SK-N-SH (cell line): Measurements from ENCODE around the gene DSCAML1. TPM values are rescaled to one million over a fixed set of nuclear protein-coding genes. Genes with fewer than 3 reads are reported as not detected.

ENCODE experiments used
- CTCF ChIA-PET: fragments of 300-600, 350-600 bp; formaldehyde crosslinking; extraction: SDS; loops from one replicate; lab custom pipeline; 2021; lab: Yijun Ruan, JAX
- POLR2A ChIA-PET: fragments of 350-600 bp; sonication (Branson Sonifier 250); formaldehyde crosslinking; extraction: SDS; loops from one replicate; lab custom pipeline; 2020; ENCODE audit warnings: antibody characterized with exemption, inconsistent platforms; lab: Yijun Ruan, JAX
- DNase-seq: peaks from one replicate; pipeline ENCODE4 v3.0.0; 2012
- H2AFZ ChIP-seq: fragments of 200-600 bp; sonication (generic); 2 replicates; pipeline ENCODE4 v1.8.1; 2016; ENCODE audit warnings: antibody characterized with exemption, mild to moderate bottlenecking, low read depth
- H3F3A ChIP-seq: fragments of 200-600 bp; sonication (generic); replicated peaks from 2 replicates; pipeline ENCODE3; 2016; ENCODE audit warnings: antibody characterized with exemption, mild to moderate bottlenecking; ENCODE audit not compliant: insufficient read depth
- H3K27ac ChIP-seq, 2 experiments: fragments of 200-500 bp in 1 of 2; fragments of 200-600 bp in 1 of 2; sonication (Bioruptor generic) in 1 of 2; sonication (generic), shearing (Covaris generic) in 1 of 2; 2 replicates each; pipeline versions ENCODE4 v1.5.1 to v1.6.1; 2014 to 2016; ENCODE audit warnings: low read depth in 2 of 2, inconsistent platforms in 1 of 2, low read length in 1 of 2, mild to moderate bottlenecking in 1 of 2, mixed read lengths in 1 of 2
- H3K27me3 ChIP-seq: fragments of 200-600 bp; sonication (generic), shearing (Covaris generic); 2 replicates; pipeline ENCODE4 v1.6.1; 2016; ENCODE audit warnings: mixed run types; ENCODE audit not compliant: insufficient read depth
- H3K36me3 ChIP-seq, 2 experiments: fragments of 200-500 bp in 1 of 2; fragments of 200-600 bp in 1 of 2; sonication (Bioruptor generic) in 1 of 2; sonication (generic) in 1 of 2; replicated peaks in 1 of 2; 2 replicates each; pipeline versions ENCODE3 to v1.5.1; 2014 to 2016; ENCODE audit warnings: low read length in 1 of 2, mild to moderate bottlenecking in 1 of 2; ENCODE audit not compliant: insufficient read depth in 2 of 2, control insufficient read depth in 1 of 2
- H3K4me1 ChIP-seq, 2 experiments: fragments of 200-500 bp in 1 of 2; fragments of 200-600 bp in 1 of 2; sonication (Bioruptor generic) in 1 of 2; sonication (generic), shearing (Covaris generic) in 1 of 2; 2 replicates each; pipeline versions ENCODE4 v1.5.1 to v1.6.1; 2014 to 2016; ENCODE audit warnings: low read depth in 1 of 2, low read length in 1 of 2, mixed run types in 1 of 2; ENCODE audit not compliant: insufficient read depth in 2 of 2, control insufficient read depth in 1 of 2
- H3K4me2 ChIP-seq: fragments of 200-600 bp; sonication (generic), shearing (Covaris generic); 2 replicates; pipeline ENCODE4 v1.6.1; 2017; ENCODE audit warnings: mixed run types
- H3K4me3 ChIP-seq, 2 experiments: fragments of 200-500 bp in 1 of 2; fragments of 200-600 bp in 1 of 2; sonication (Bioruptor generic) in 1 of 2; sonication (generic), shearing (Covaris generic) in 1 of 2; 2 replicates each; pipeline versions ENCODE4 v1.5.1 to v1.8.1; 2014 to 2016; ENCODE audit warnings: low read depth in 2 of 2, inconsistent platforms in 1 of 2, low read length in 1 of 2, mild to moderate bottlenecking in 1 of 2, mixed read lengths in 1 of 2, moderate library complexity in 1 of 2
- H3K79me2 ChIP-seq: fragments of 200-600 bp; sonication (generic); 2 replicates; pipeline ENCODE4 v1.8.1; 2017; ENCODE audit warnings: mild to moderate bottlenecking; ENCODE audit not compliant: insufficient read depth
- H3K9ac ChIP-seq: fragments of 200-600 bp; sonication (generic); 2 replicates; pipeline ENCODE4 v1.6.1; 2017; ENCODE audit warnings: mixed run types
- H3K9me2 ChIP-seq: fragments of 200-600 bp; sonication (generic); 2 replicates; pipeline ENCODE4 v1.6.1; 2017; ENCODE audit warnings: mixed run types
- H3K9me3 ChIP-seq: fragments of 200-600 bp; sonication (generic); 2 replicates; pipeline ENCODE4 v1.6.1; 2017; ENCODE audit warnings: mixed run types, mild to moderate bottlenecking, moderate library complexity
- H4K20me1 ChIP-seq: fragments of 200-600 bp; sonication (generic); 2 replicates; pipeline ENCODE4 v1.6.1; 2017; ENCODE audit warnings: mild to moderate bottlenecking, mixed run types; ENCODE audit not compliant: insufficient read depth
- CHD2 ChIP-seq: fragments of 150-350 bp; IDR thresholded peaks from 2 replicates; pipeline ENCODE4 v1.6.1; 2018; ENCODE audit warnings: low read length; ENCODE audit not compliant: partially characterized antibody
- ELF1 ChIP-seq: IDR thresholded peaks from 2 replicates; pipeline ENCODE4 v1.4.0; 2012
- EP300 ChIP-seq, 2 experiments: IDR thresholded peaks; 2 replicates each; pipeline versions ENCODE4 v1.4.0 to v1.6.1; 2012; ENCODE audit warnings: borderline replicate concordance in 1 of 2, low read depth in 1 of 2, low read length in 1 of 2
- EZH2phosphoT487 ChIP-seq: fragments of 200-600 bp; sonication (generic); IDR thresholded peaks from 2 replicates; pipeline ENCODE4 v1.6.1; 2017; ENCODE audit warnings: low read depth, mixed run types, mild to moderate bottlenecking, antibody characterized with exemption, moderate library complexity, borderline replicate concordance
- FOSL2 ChIP-seq: IDR thresholded peaks from 2 replicates; pipeline ENCODE4 v1.4.0; 2012; ENCODE audit warnings: low read depth, mild to moderate bottlenecking, moderate library complexity, borderline replicate concordance
- FOXJ3 ChIP-seq: sonication (generic); formaldehyde crosslinking; IDR thresholded peaks from 2 replicates; pipeline ENCODE4 v1.5.1; 2020; ENCODE audit warnings: mild to moderate bottlenecking, missing genetic modification reagents
- FOXM1 ChIP-seq: IDR thresholded peaks from 2 replicates; pipeline ENCODE4 v1.4.0; 2012; ENCODE audit warnings: low read depth, mild to moderate bottlenecking
- JUND ChIP-seq: IDR thresholded peaks from 2 replicates; pipeline ENCODE4 v1.4.0; 2012
- POLR2AphosphoS5 ChIP-seq: IDR thresholded peaks from 2 replicates; pipeline ENCODE4 v1.6.1; 2012; ENCODE audit warnings: low read depth, low read length
- RAD21 ChIP-seq: IDR thresholded peaks from 2 replicates; pipeline ENCODE4 v1.6.1; 2012; ENCODE audit warnings: mild to moderate bottlenecking, low read length
- RCOR1 ChIP-seq: fragments of 150-350 bp; IDR thresholded peaks from 2 replicates; pipeline ENCODE4 v1.6.1; 2017; ENCODE audit warnings: antibody characterized with exemption, low read length
- REST ChIP-seq: IDR thresholded peaks from 2 replicates; pipeline ENCODE4 v1.6.1; 2012; ENCODE audit warnings: mild to moderate bottlenecking, low read depth, low read length, moderate library complexity
- RFX5 ChIP-seq: IDR thresholded peaks from 2 replicates; pipeline ENCODE4 v1.6.1; 2012; ENCODE audit warnings: mild to moderate bottlenecking, improper control_type of control experiment, low read length
- RXRA ChIP-seq: IDR thresholded peaks from 2 replicates; pipeline ENCODE4 v1.4.0; 2012; ENCODE audit warnings: low read depth, mild to moderate bottlenecking, borderline replicate concordance
- SMC3 ChIP-seq: IDR thresholded peaks from 2 replicates; pipeline ENCODE4 v1.6.1; 2012; ENCODE audit warnings: low read depth, low read length, improper control_type of control experiment
- YY1 ChIP-seq: IDR thresholded peaks from 2 replicates; pipeline ENCODE4 v1.4.0; 2012; ENCODE audit warnings: low read depth, mild to moderate bottlenecking
- WGBS: methylation state at CpG from one replicate; pipeline ENCODE4 v1.1.6; 2017; ENCODE audit warnings: low lambda C conversion rate; 5-methylcytosine and 5-hydroxymethylcytosine counted together
- polyA plus RNA-seq, 3 experiments: library from polyadenylated mRNA; depleted of rRNA; stranded (reverse); fragments of >200 nt; gene quantifications; 2 replicates each; pipeline ENCODE4 v1.2.3, GENCODE V29; 2012
- TF ChIP-seq, protein P1 (sequence below): fragments of 200-600 bp; sonication (generic); IDR thresholded peaks from 2 replicates; pipeline ENCODE4 v1.6.1; 2017; ENCODE audit warnings: antibody characterized with exemption, mild to moderate bottlenecking, moderate library complexity

The DSCAML1 gene
- polyA plus RNA-seq, 1 of the 3 experiments (the other 2 are of a cell fraction) = not detected

GRCh38 chr11:117789241-117789640, 7.8 kb downstream of the DSCAML1 start (continued):
- TF ChIP-seq, protein P1, sequence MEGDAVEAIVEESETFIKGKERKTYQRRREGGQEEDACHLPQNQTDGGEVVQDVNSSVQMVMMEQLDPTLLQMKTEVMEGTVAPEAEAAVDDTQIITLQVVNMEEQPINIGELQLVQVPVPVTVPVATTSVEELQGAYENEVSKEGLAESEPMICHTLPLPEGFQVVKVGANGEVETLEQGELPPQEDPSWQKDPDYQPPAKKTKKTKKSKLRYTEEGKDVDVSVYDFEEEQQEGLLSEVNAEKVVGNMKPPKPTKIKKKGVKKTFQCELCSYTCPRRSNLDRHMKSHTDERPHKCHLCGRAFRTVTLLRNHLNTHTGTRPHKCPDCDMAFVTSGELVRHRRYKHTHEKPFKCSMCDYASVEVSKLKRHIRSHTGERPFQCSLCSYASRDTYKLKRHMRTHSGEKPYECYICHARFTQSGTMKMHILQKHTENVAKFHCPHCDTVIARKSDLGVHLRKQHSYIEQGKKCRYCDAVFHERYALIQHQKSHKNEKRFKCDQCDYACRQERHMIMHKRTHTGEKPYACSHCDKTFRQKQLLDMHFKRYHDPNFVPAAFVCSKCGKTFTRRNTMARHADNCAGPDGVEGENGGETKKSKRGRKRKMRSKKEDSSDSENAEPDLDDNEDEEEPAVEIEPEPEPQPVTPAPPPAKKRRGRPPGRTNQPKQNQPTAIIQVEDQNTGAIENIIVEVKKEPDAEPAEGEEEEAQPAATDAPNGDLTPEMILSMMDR = no peak
- TF ChIP-seq YY1 = no peak

DNA sequence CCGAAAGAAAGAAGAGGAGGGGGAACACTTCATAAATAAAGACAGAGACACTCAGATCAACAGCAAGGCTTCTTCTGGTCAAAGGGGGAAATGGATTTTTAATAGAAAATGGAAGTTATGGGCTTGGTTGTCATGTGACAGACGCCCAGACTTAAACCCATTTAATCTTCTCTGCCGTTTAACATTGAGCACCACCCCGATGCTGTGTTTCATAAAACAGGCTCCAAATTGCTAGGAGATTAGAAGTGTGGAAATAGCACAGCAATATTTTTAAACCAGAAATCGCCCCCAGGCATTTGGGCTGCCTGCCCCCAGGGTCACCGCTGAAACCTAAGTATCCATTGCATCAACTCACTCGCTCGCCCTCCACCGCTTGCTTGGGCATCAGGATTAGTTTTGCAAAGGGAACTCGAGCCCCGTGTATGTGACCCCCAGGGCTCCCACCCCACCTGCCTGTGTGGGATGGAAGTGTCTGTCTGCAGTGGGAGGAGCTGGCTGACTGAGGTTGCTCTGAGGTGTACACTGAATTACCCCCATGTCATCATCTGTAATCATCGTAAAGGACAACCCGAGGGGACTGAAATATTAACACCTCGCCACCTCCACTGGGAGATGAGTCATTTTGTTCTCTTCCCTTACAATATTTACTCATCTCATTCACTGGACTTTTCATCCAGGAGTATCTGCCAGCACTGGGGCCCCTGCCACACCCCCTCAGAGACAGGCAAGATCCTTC, 10.7 kb downstream of the DSCAML1 start:
- H3K36me3 ChIP-seq = no peaks in the 10 kb centered on the region
- H2AFZ ChIP-seq = no peak overlapping the region
- H3K4me2 ChIP-seq = no peak overlapping the region
- no peak for DNase-seq
- H3F3A ChIP-seq = no peaks in the 10 kb centered on the region
- CTCF ChIA-PET = interaction anchor here (1.2 to 11.4 kb wide), 7 partner anchors 13 to 360 kb away, joined by 3 to 88 read pairs (median 5); no protein-coding TSS in a partner anchor
- H4K20me1 ChIP-seq = no peaks in the 10 kb centered on the region
- H3K27ac ChIP-seq = no peak overlapping the region
- TF ChIP-seq REST (no peak), JUND (no peak)
- TF ChIP-seq, all 33 proteins: peak for 0
- no peak overlapping the region for H3K9ac ChIP-seq
- H3K27me3 ChIP-seq = peaks cover 17% of the 10 kb centered on the region; the same call in 1 of the 2 replicates
- no peaks in the 10 kb centered on the region for H3K9me3 ChIP-seq
- H3K79me2 ChIP-seq = no peaks in the 10 kb centered on the region
- 58% methylated on average over 12 of the region's 14 CpGs for WGBS
- no peak overlapping the region for H3K4me3 ChIP-seq
- H3K9me2 ChIP-seq = no peaks in the 10 kb centered on the region
- POLR2A ChIA-PET = interaction anchor here (0.7 to 1.0 kb wide), 2 partner anchors 14 to 1035 kb away, joined by 3 read pairs; no protein-coding TSS in a partner anchor
- H3K4me1 ChIP-seq = peaks cover 0 to 11% of the 10 kb centered on the region in 2 experiments; a peak in 2 of 4 replicates

- ChIA-PET POLR2A (no interaction called here), CTCF (interaction anchor here (1.4 to 11.4 kb wide), 2 partner anchors 24 to 339 kb away, joined by 4 to 88 read pairs; no protein-coding TSS in a partner anchor)
- no peak for DNase-seq
- no peak overlapping the region for H2AFZ ChIP-seq
- H3K9me2 ChIP-seq = no peaks in the 10 kb centered on the region
- H3K36me3 ChIP-seq = no peaks in the 10 kb centered on the region
- no peak overlapping the region for H3K4me3 ChIP-seq
- 46% methylated on average over 7 of the region's 11 CpGs for WGBS
- no peaks in the 10 kb centered on the region for H3F3A ChIP-seq
- peaks cover 0 to 19% of the 10 kb centered on the region in 2 experiments; a peak in 1 of 4 replicates for H3K4me1 ChIP-seq
- peaks cover 29% of the 10 kb centered on the region; the same call in 1 of the 2 replicates for H3K27me3 ChIP-seq
- H4K20me1 ChIP-seq = no peaks in the 10 kb centered on the region
- H3K27ac ChIP-seq = no peak overlapping the region
- no peak overlapping the region for H3K4me2 ChIP-seq
- no peaks in the 10 kb centered on the region for H3K79me2 ChIP-seq
- no peak overlapping the region for H3K9ac ChIP-seq
- H3K9me3 ChIP-seq = no peaks in the 10 kb centered on the region
- TF ChIP-seq EZH2phosphoT487 = no peak
- TF ChIP-seq JUND = no peak
- TF ChIP-seq FOXJ3 (CRISPR knock-in tag) = no peak
- TF ChIP-seq SMC3 = no peak
- TF ChIP-seq POLR2AphosphoS5 = no peak
- no peak for TF ChIP-seq EP300 (IDR thresholded peaks at IDR 0.05; ENCODE audit: borderline replicate concordance in 1 of 2, low read depth in 1 of 2, low read length in 1 of 2)
- no peak for TF ChIP-seq RAD21
- TF ChIP-seq YY1 = no peak
- no peak for TF ChIP-seq RXRA
- TF ChIP-seq FOSL2 = no peak
- TF ChIP-seq ELF1 = no peak
- no peak for TF ChIP-seq RFX5
- TF ChIP-seq, protein P1 = no peak
- no peak for TF ChIP-seq CHD2
- no peak for TF ChIP-seq RCOR1
- TF ChIP-seq FOXM1 = no peak
Observed at GRCh38 chr11:117782101-117782500, 14.9 kb downstream of the DSCAML1 start.
